IMR-90 (cell line): Measurements from ENCODE around the gene CCDC102A. TPM values are rescaled to one million over a fixed set of nuclear protein-coding genes. Genes with fewer than 3 reads are reported as not detected.

Experiments
- ATAC-seq: fragments of 200-7000 bp; cut with Tn5 transposase; 2 replicates; pipeline ENCODE4 v1.9.1; 2020; ENCODE audit warnings: low read depth, mild to moderate bottlenecking, moderate library complexity
- BruUV-seq: library from RNA; stranded (reverse); fragments of 400-500 nt; replicated peaks from 2 replicates; lab custom pipeline; 2021; lab: Mats Ljungman, UMichigan
- CTCF ChIA-PET: fragments of 300-600 bp; formaldehyde crosslinking; extraction: SDS; loops from one replicate; lab custom pipeline; 2021; ENCODE audit warnings: antibody characterized with exemption; lab: Yijun Ruan, JAX
- POLR2A ChIA-PET: fragments of 300-600 bp; sonication (Branson Sonifier 250); formaldehyde crosslinking; loops from one replicate; lab custom pipeline; 2022; ENCODE audit warnings: antibody characterized with exemption; ENCODE audit not compliant: unreplicated experiment; lab: Charles Lee
- DNase-seq: peaks from one replicate; pipeline ENCODE4 v3.0.0; 2013
- H2AFZ ChIP-seq: replicated peaks from 2 replicates; pipeline ENCODE3; 2013; ENCODE audit warnings: low read length, mild to moderate bottlenecking; ENCODE audit not compliant: poor library complexity
- H2AK5ac ChIP-seq: 2 replicates; pipeline ENCODE4 v1.6.1; 2013; ENCODE audit warnings: low read depth, low read length, inconsistent platforms
- H2AK9ac ChIP-seq: replicated peaks from 2 replicates; pipeline ENCODE3; 2013; ENCODE audit warnings: mild to moderate bottlenecking, low read depth, low read length, moderate library complexity; ENCODE audit not compliant: poor library complexity
- H2BK120ac ChIP-seq: 2 replicates; pipeline ENCODE4 v1.6.1; 2013; ENCODE audit warnings: low read depth, low read length, inconsistent platforms
- H2BK15ac ChIP-seq: 3 replicates; pipeline ENCODE4 v1.6.1; 2013; ENCODE audit warnings: low read depth, low read length, inconsistent platforms
- H2BK20ac ChIP-seq: 2 replicates; pipeline ENCODE4 v1.6.1; 2013; ENCODE audit warnings: low read depth, mild to moderate bottlenecking, inconsistent platforms, low read length, moderate library complexity
- H2BK5ac ChIP-seq: 2 replicates; pipeline ENCODE4 v1.6.1; 2013; ENCODE audit warnings: mild to moderate bottlenecking, low read depth, low read length, inconsistent platforms; ENCODE audit not compliant: poor library complexity, severe bottlenecking
- H3K14ac ChIP-seq: replicated peaks from 2 replicates; pipeline ENCODE4 v1.6.1; 2013; ENCODE audit warnings: low read depth, low read length, inconsistent platforms
- H3K18ac ChIP-seq: 2 replicates; pipeline ENCODE4 v1.6.1; 2013; ENCODE audit warnings: low read depth, low read length, control low read depth
- H3K23ac ChIP-seq: 2 replicates; pipeline ENCODE4 v1.6.1; 2013; ENCODE audit warnings: low read depth, low read length, inconsistent platforms
- H3K27ac ChIP-seq: 2 replicates; pipeline ENCODE4 v1.5.1; 2013; ENCODE audit warnings: mild to moderate bottlenecking, control low read depth, low read length; ENCODE audit not compliant: insufficient read depth
- H3K27me3 ChIP-seq: 2 replicates; pipeline ENCODE4 v1.6.1; 2013; ENCODE audit warnings: low read length; ENCODE audit not compliant: control insufficient read depth, insufficient read depth
- H3K36me3 ChIP-seq: 2 replicates; pipeline ENCODE4 v1.6.1; 2013; ENCODE audit warnings: low read length, mixed read lengths; ENCODE audit not compliant: control insufficient read depth, insufficient read depth
- H3K4ac ChIP-seq: 2 replicates; pipeline ENCODE4 v1.6.1; 2013; ENCODE audit warnings: low read depth, low read length, inconsistent platforms
- H3K4me1 ChIP-seq: 2 replicates; pipeline ENCODE4 v1.6.1; 2013; ENCODE audit warnings: low read length, mixed read lengths; ENCODE audit not compliant: control insufficient read depth, insufficient read depth
- H3K4me2 ChIP-seq: 2 replicates; pipeline ENCODE4 v1.6.1; 2013; ENCODE audit warnings: low read depth, mild to moderate bottlenecking, control low read depth, low read length, moderate library complexity
- H3K4me3 ChIP-seq: 2 replicates; pipeline ENCODE4 v1.5.1; 2013; ENCODE audit warnings: low read depth, mild to moderate bottlenecking, control low read depth, low read length, moderate library complexity; ENCODE audit not compliant: insufficient read depth
- H3K56ac ChIP-seq: 2 replicates; pipeline ENCODE4 v1.6.1; 2013; ENCODE audit warnings: low read length, inconsistent platforms; ENCODE audit not compliant: insufficient read depth; ENCODE audit errors: extremely low read depth
- H3K79me1 ChIP-seq, 2 experiments: 2 replicates each; pipeline ENCODE4 v1.6.1; 2013; ENCODE audit warnings: low read length in 2 of 2, inconsistent platforms in 1 of 2, low read depth in 1 of 2
- H3K9ac ChIP-seq: 2 replicates; pipeline ENCODE4 v1.6.1; 2013; ENCODE audit warnings: low read depth, low read length, control low read depth
- H3K9me1 ChIP-seq: 2 replicates; pipeline ENCODE4 v1.6.1; 2013; ENCODE audit warnings: low read length, inconsistent platforms; ENCODE audit not compliant: insufficient read depth
- H3K9me3 ChIP-seq: 2 replicates; pipeline ENCODE4 v1.6.1; 2013; ENCODE audit warnings: low read length; ENCODE audit not compliant: control insufficient read depth, insufficient read depth
- H4K20me1 ChIP-seq: 2 replicates; pipeline ENCODE4 v1.6.1; 2013; ENCODE audit warnings: low read length, inconsistent platforms; ENCODE audit not compliant: insufficient read depth
- H4K5ac ChIP-seq: 2 replicates; pipeline ENCODE4 v1.6.1; 2013; ENCODE audit warnings: mild to moderate bottlenecking, low read depth, low read length, control low read depth
- H4K8ac ChIP-seq, 2 experiments: 2 replicates each; pipeline ENCODE4 v1.6.1; 2013; ENCODE audit warnings: low read depth in 2 of 2, low read length in 2 of 2, control low read depth in 1 of 2, inconsistent platforms in 1 of 2
- H4K91ac ChIP-seq: 2 replicates; pipeline ENCODE4 v1.6.1; 2013; ENCODE audit warnings: low read depth, low read length, inconsistent platforms; ENCODE audit not compliant: insufficient read depth
- CTCF ChIP-seq: conservative IDR thresholded peaks from 2 replicates; pipeline ENCODE4 v1.5.1; 2012; ENCODE audit warnings: mild to moderate bottlenecking, low read depth, low read length, improper control_type of control experiment
- MAZ ChIP-seq: IDR thresholded peaks from 2 replicates; pipeline ENCODE4 v1.6.1; 2012; ENCODE audit warnings: low read depth, mild to moderate bottlenecking, low read length, improper control_type of control experiment, moderate library complexity, borderline replicate concordance
- WGBS, 2 experiments: methylation state at CpG; one replicate each; pipeline versions ENCODE4 v1.1.5 to v1.1.7; 2013; ENCODE audit warnings: missing lambda C conversion rate in 2 of 2; ENCODE audit not compliant: insufficient read length in 1 of 2; ENCODE audit errors: extremely low coverage in 2 of 2; 5-methylcytosine and 5-hydroxymethylcytosine counted together
- dilution Hi-C: fragments of 300-500 bp; cut with HindIII; formaldehyde crosslinking; loops from one replicate; pipeline ENCODE4 v1.14.3; 2018; ENCODE audit warnings: low sequenced_read_pairs; ENCODE audit not compliant: unreplicated experiment
- in situ Hi-C: fragments of 300-500 bp; cut with MboI; formaldehyde crosslinking; loops from 3 replicates; pipeline ENCODE4 v1.14.3; 2019; ENCODE audit warnings: low sequenced_read_pairs, inconsistent platforms, mixed read lengths
- intact Hi-C: fragments of 100-400 bp; cut with micrococcal nuclease; formaldehyde crosslinking; loops from 2 replicates; pipeline ENCODE4 v1.10.0; 2022
- polyA plus RNA-seq, 3 experiments: library from polyadenylated mRNA; depleted of rRNA; stranded (reverse); fragments of >200 nt; gene quantifications; 2 replicates each; pipeline ENCODE4 v1.2.3, GENCODE V29; 2012; ENCODE audit warnings: low replicate concordance in 1 of 3
- total RNA-seq: library from RNA; depleted of rRNA; stranded (reverse); fragments of >200 nt; gene quantifications from 2 replicates; pipeline ENCODE4 v1.2.3, GENCODE V29; 2012

The CCDC102A gene
- total and polyA plus RNA-seq, 2 of the 4 experiments (the other 2 are of a cell fraction) = 5.4 to 8.5 TPM

- ATAC-seq = no peak
- DNase-seq = no peak
Measured at GRCh38 chr16:57544124-57544653, 7.8 kb upstream of the CCDC102A start.

More at GRCh38 chr16:57544124-57544653, 7.8 kb upstream of the CCDC102A start:
- Histone ChIP-seq H3K23ac (no peak overlapping the region), H3K9me1 (no peaks in the 10 kb centered on the region), H2AK9ac (no peak overlapping the region), H4K8ac (no peak overlapping the region), H3K56ac (no peak overlapping the region), H3K14ac (no peak overlapping the region), H4K91ac (no peak overlapping the region), H3K9ac (no peak overlapping the region), H3K27me3 (peaks cover 41% of the 10 kb centered on the region), H2AK5ac (no peak overlapping the region), H4K5ac (no peak overlapping the region), H3K9me3 (no peaks in the 10 kb centered on the region), H3K36me3 (no peaks in the 10 kb centered on the region), H2BK120ac (no peak overlapping the region), H3K79me1 (no peaks in the 10 kb centered on the region), H3K4me2 (no peak overlapping the region), H3K27ac (no peak overlapping the region), H2BK20ac (no peak overlapping the region), H3K4ac (no peak overlapping the region), H3K18ac (no peak overlapping the region), H3K4me3 (no peak overlapping the region), H3K4me1 (no peaks in the 10 kb centered on the region), H2BK5ac (no peak overlapping the region), H2AFZ (no peak overlapping the region), H4K20me1 (no peaks in the 10 kb centered on the region), H2BK15ac (no peak overlapping the region)
- no CpG with 5 or more reads among the region's 4 CpGs for WGBS, 2 experiments
- no peak for TF ChIP-seq CTCF
- TF ChIP-seq MAZ = no peak
- dilution Hi-C loops = no loop called here
- in situ Hi-C loops = no loop called here
- intact Hi-C loops = no loop called here
- BruUV-seq = no TSS peak
- CTCF ChIA-PET = interaction anchor here (0.6 kb wide), 1 partner anchor 10 kb away, joined by 5 read pairs; no protein-coding TSS in a partner anchor
- POLR2A ChIA-PET = no interaction called here
